Sigmoid colon (tissue), 4 donors: ENCODE data around the gene CRKL.

Experiments used
- EP300 ChIP-seq, 4 donors: sonication (generic); formaldehyde crosslinking; IDR thresholded peaks; one replicate each; pipeline ENCODE4 v1.6.1; 2017; ENCODE audit warnings: antibody characterized with exemption in 4 of 4
- POLR2A ChIP-seq, 2 donors: fragments of 450-650 bp; IDR thresholded peaks; one replicate each; pipeline ENCODE4 v1.6.1; 2016; ENCODE audit warnings: antibody characterized with exemption in 2 of 2, mild to moderate bottlenecking in 2 of 2, moderate library complexity in 2 of 2
- TF ChIP-seq, protein P1 (sequence below), 4 experiments: fragments of 450-650 bp in 3 of 4; fragments of 200-600 bp in 1 of 4; IDR thresholded peaks; one replicate each; pipeline ENCODE4 v1.5.1; 2016 to 2019; ENCODE audit warnings: antibody characterized with exemption in 4 of 4, mild to moderate bottlenecking in 3 of 4, moderate library complexity in 2 of 4

DNA sequence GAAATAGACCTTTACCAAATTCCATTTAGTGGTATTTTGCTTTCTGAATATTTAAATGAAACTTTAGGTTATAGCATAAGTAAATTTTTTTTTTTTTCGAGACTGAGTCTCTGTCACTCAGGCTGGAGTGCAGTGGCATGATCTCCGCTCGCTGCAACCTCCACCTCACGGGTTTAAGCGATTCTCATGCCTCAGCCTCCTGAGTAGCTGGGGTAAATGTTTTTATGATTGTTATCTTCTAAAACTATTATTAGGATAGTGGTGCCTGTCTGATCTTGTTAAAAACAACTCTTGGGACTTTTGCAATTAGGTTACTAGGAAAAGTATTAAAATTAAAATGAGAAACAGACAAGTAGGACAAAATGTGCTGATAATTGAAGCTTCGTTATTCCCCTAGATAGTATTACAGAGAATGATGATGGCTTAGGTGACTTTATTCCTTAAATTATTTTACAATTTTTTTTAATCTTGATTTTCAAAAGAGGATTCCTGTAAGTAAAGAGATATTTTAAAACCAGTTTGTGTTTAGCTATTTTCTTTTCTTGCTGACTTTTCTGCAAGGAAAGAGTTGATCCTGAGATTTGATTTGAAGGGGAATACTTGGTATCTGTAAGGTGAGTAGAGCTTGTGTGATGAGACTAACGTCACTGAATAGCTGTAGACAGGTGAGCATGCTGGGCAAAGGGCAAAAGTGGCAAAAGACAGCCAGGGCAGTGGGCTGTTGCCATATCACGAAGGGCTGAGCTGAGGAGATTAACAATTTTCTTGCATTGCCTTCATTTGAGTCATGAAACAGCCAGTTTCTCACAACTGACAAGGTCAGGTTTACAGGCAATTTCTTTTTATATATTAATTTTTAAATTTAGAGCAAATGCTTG is 20.8 kb downstream of the CRKL start:
- TF ChIP-seq, protein P1, sequence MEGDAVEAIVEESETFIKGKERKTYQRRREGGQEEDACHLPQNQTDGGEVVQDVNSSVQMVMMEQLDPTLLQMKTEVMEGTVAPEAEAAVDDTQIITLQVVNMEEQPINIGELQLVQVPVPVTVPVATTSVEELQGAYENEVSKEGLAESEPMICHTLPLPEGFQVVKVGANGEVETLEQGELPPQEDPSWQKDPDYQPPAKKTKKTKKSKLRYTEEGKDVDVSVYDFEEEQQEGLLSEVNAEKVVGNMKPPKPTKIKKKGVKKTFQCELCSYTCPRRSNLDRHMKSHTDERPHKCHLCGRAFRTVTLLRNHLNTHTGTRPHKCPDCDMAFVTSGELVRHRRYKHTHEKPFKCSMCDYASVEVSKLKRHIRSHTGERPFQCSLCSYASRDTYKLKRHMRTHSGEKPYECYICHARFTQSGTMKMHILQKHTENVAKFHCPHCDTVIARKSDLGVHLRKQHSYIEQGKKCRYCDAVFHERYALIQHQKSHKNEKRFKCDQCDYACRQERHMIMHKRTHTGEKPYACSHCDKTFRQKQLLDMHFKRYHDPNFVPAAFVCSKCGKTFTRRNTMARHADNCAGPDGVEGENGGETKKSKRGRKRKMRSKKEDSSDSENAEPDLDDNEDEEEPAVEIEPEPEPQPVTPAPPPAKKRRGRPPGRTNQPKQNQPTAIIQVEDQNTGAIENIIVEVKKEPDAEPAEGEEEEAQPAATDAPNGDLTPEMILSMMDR (IDR thresholded peaks at IDR 0.05): no peak
- TF ChIP-seq POLR2A (IDR thresholded peaks at IDR 0.05) (no peak), EP300 (IDR thresholded peaks at IDR 0.05) (no peak)
